Mammary epithelial cell (primary cell): ENCODE measurements around the gene SLC7A1.

Experiments used
- EZH2 ChIP-seq: IDR thresholded peaks from 2 replicates; pipeline ENCODE4 v1.6.1; 2012; ENCODE audit warnings: low read length, inconsistent platforms, borderline replicate concordance
- TF ChIP-seq, protein P1 (sequence below), 2 donors: IDR thresholded peaks in 1 of 2; conservative IDR thresholded peaks in 1 of 2; 2 replicates each; pipeline ENCODE4 v1.5.1; 2011 to 2012; ENCODE audit warnings: inconsistent platforms in 2 of 2, low read length in 2 of 2, mild to moderate bottlenecking in 2 of 2, control low read depth in 1 of 2, low read depth in 1 of 2; ENCODE audit not compliant: insufficient read depth in 1 of 2; ENCODE audit errors: extremely low read depth in 1 of 2

DNA sequence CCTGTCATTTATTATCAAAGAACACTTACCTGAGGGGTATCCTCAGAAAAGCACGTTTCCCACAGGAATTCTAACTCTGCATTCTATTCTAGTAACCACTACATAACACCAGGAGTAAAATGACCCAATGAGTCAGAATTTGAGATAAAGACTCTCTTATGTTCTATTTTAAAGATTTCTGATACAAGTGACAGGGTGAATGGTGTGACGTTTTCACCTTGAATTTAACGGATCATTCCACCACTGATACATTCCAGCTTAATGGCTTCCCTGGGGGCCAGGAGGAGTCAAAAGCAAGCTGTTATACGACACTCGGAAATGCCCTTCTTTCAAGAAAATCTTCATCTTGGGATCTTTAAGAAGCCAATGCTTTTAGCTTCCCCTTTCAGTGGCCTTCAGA, 55.2 kb downstream of the SLC7A1 start:
- TF ChIP-seq, protein P1, sequence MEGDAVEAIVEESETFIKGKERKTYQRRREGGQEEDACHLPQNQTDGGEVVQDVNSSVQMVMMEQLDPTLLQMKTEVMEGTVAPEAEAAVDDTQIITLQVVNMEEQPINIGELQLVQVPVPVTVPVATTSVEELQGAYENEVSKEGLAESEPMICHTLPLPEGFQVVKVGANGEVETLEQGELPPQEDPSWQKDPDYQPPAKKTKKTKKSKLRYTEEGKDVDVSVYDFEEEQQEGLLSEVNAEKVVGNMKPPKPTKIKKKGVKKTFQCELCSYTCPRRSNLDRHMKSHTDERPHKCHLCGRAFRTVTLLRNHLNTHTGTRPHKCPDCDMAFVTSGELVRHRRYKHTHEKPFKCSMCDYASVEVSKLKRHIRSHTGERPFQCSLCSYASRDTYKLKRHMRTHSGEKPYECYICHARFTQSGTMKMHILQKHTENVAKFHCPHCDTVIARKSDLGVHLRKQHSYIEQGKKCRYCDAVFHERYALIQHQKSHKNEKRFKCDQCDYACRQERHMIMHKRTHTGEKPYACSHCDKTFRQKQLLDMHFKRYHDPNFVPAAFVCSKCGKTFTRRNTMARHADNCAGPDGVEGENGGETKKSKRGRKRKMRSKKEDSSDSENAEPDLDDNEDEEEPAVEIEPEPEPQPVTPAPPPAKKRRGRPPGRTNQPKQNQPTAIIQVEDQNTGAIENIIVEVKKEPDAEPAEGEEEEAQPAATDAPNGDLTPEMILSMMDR (conservative IDR thresholded peaks at IDR 0.05 in 1 of 2, IDR thresholded peaks at IDR 0.05 in 1 of 2; ENCODE audit: extremely low read depth in 1 of 2, insufficient read depth in 1 of 2, low read depth in 1 of 2, low read length in 2 of 2): no peak
- TF ChIP-seq EZH2: no peak
